GM19455 (cell line): ENCODE data around the gene KLK3.

Experiments
- ATAC-seq: cut with Tn5 transposase; IDR thresholded peaks from one replicate; pipeline ENCODE4 v1.9.1; 2021; ENCODE audit not compliant: unreplicated experiment

The KLK3 gene

GRCh38 chr19:50896591-50897190, 42.0 kb downstream of the KLK3 start:
- peak; percentile 83 for ATAC-seq

GRCh38 chr19:50897191-50897607, 42.5 kb downstream of the KLK3 start:
- peak; percentile 14 for ATAC-seq

GRCh38 chr19:50897612-50898011, 42.9 kb downstream of the KLK3 start:
- no peak for ATAC-seq

GRCh38 chr19:50898018-50898417, 43.3 kb downstream of the KLK3 start:
- ATAC-seq: no peak

GRCh38 chr19:50899569-50899968, 44.9 kb downstream of the KLK3 start:
- ATAC-seq: no peak

- ATAC-seq: no peak
These were observed 47.9 kb downstream of the KLK3 start for GRCh38 chr19:50902640-50903039.

- no peak for ATAC-seq
These were observed 51.5 kb downstream of the KLK3 start for GRCh38 chr19:50906217-50906616.

GRCh38 chr19:50908336-50908735, 53.6 kb downstream of the KLK3 start:
- ATAC-seq: no peak

- ATAC-seq: no peak
These were observed 54.7 kb downstream of the KLK3 start for GRCh38 chr19:50909240-50910070.
